HepG2 (cell line): ENCODE results near the gene SHISA4. TPM values are rescaled to one million over a fixed set of nuclear protein-coding genes. Genes with fewer than 3 reads are reported as not detected.

Source experiments
- ATAC-seq: fragments of 200-7000 bp; cut with Tn5 transposase; 3 replicates; pipeline ENCODE4 v1.9.1; 2020; ENCODE audit warnings: mild to moderate bottlenecking, moderate library complexity
- BruUV-seq: library from RNA; stranded (reverse); fragments of 400-500 nt; replicated peaks from 2 replicates; lab custom pipeline; 2021; lab: Mats Ljungman, UMichigan
- CTCF ChIA-PET: fragments of 300-600 bp; formaldehyde crosslinking; extraction: SDS; loops from one replicate; lab custom pipeline; 2021; ENCODE audit warnings: low total read pairs, inconsistent platforms, low intra/inter-chr PET ratio; lab: Yijun Ruan, JAX
- POLR2A ChIA-PET: fragments of 350-600 bp; sonication (Branson Sonifier 250); formaldehyde crosslinking; loops from one replicate; lab custom pipeline; 2020; ENCODE audit warnings: antibody characterized with exemption, inconsistent platforms; lab: Yijun Ruan, JAX
- DNase-seq: peaks from one replicate; pipeline ENCODE4 v3.0.0-alpha.2; 2015; ENCODE audit warnings: low spot score
- FAIRE-seq: peaks from 3 replicates; lab custom pipeline; 2011; peaks lifted over from hg19 to GRCh38; lab: Jason Lieb, UNC
- H2AFZ ChIP-seq: one replicate; pipeline ENCODE4 v1.6.1; 2011; ENCODE audit warnings: low read length, inconsistent platforms
- H3K27ac ChIP-seq: fragments of 300-600 bp; 3 replicates; pipeline ENCODE4 v1.8.0; 2011; ENCODE audit warnings: mixed run types, mild to moderate bottlenecking, mixed read lengths, low read length, inconsistent platforms; ENCODE audit not compliant: insufficient read depth; ENCODE audit errors: extremely low read length
- H3K27me3 ChIP-seq, 2 experiments: fragments of 200-600 bp in 1 of 2; 2 replicates in 1 of 2; 3 replicates in 1 of 2; pipeline versions ENCODE4 v1.6.0 to v1.8.0; 2011; ENCODE audit warnings: low read length in 2 of 2, mild to moderate bottlenecking in 2 of 2, moderate library complexity in 2 of 2, inconsistent platforms in 1 of 2; ENCODE audit not compliant: insufficient read depth in 2 of 2, control insufficient read depth in 1 of 2
- H3K36me3 ChIP-seq, 2 experiments: fragments of 200-600 bp in 1 of 2; replicated peaks in 1 of 2; 2 replicates in 1 of 2; 3 replicates in 1 of 2; pipeline versions ENCODE4 v1.5.1 to v1.8.0; 2011; ENCODE audit warnings: low read length in 2 of 2, inconsistent platforms in 1 of 2; ENCODE audit not compliant: insufficient read depth in 2 of 2, control insufficient read depth in 1 of 2
- H3K4me1 ChIP-seq: 2 replicates; pipeline ENCODE4 v1.5.1; 2012; ENCODE audit warnings: low read length, inconsistent platforms; ENCODE audit not compliant: insufficient read depth
- H3K4me2 ChIP-seq: 2 replicates; pipeline ENCODE4 v1.6.0; 2011; ENCODE audit warnings: low read depth, low read length, inconsistent platforms
- H3K4me3 ChIP-seq, 3 experiments: fragments of 200-600 bp in 1 of 3; sonication (generic), shearing (Covaris generic) in 1 of 3; replicated peaks in 1 of 3; 2 replicates each; pipeline ENCODE4 v1.5.1; 2011 to 2016; ENCODE audit warnings: low read length in 3 of 3, inconsistent platforms in 2 of 3, low read depth in 2 of 3, mild to moderate bottlenecking in 2 of 3, control low read depth in 1 of 3, mixed read lengths in 1 of 3; ENCODE audit not compliant: insufficient read depth in 1 of 3
- H3K79me2 ChIP-seq: one replicate; pipeline ENCODE4 v1.6.1; 2011; ENCODE audit warnings: low read length, inconsistent platforms; ENCODE audit not compliant: insufficient read depth
- H3K9ac ChIP-seq: 2 replicates; pipeline ENCODE4 v1.6.0; 2011; ENCODE audit warnings: mild to moderate bottlenecking, low read depth, low read length, inconsistent platforms; ENCODE audit not compliant: insufficient read depth
- H3K9me3 ChIP-seq: 2 replicates; pipeline ENCODE4 v1.5.1; 2012; ENCODE audit warnings: mild to moderate bottlenecking, low read length
- H4K20me1 ChIP-seq: 2 replicates; pipeline ENCODE4 v1.6.0; 2011; ENCODE audit warnings: inconsistent platforms, mild to moderate bottlenecking, low read length, moderate library complexity; ENCODE audit not compliant: insufficient read depth
- ETS1 ChIP-seq: sonication (generic); formaldehyde crosslinking; IDR thresholded peaks from 2 replicates; pipeline ENCODE4 v1.4.0; 2020; ENCODE audit warnings: missing genetic modification reagents
- HNRNPLL ChIP-seq: fragments of 200-400 bp; formaldehyde crosslinking; IDR thresholded peaks from 2 replicates; pipeline ENCODE4 v1.6.1; 2017; ENCODE audit warnings: mild to moderate bottlenecking, low read depth, low read length; ENCODE audit not compliant: poor library complexity, severe bottlenecking
- HOXD1 ChIP-seq: sonication (generic); formaldehyde crosslinking; IDR thresholded peaks from 2 replicates; pipeline ENCODE4 v1.5.0; 2020; ENCODE audit warnings: missing genetic modification reagents
- RFX1 ChIP-seq: fragments of 450-650 bp; IDR thresholded peaks from 2 replicates; pipeline ENCODE4 v1.6.1; 2017
- SIN3B ChIP-seq: fragments of 150-350 bp; IDR thresholded peaks from 2 replicates; pipeline ENCODE4 v1.6.1; 2014; ENCODE audit warnings: low read length
- ZBTB42 ChIP-seq: sonication (generic); formaldehyde crosslinking; IDR thresholded peaks from 2 replicates; pipeline ENCODE4 v1.5.0; 2020; ENCODE audit warnings: mild to moderate bottlenecking, missing genetic modification reagents
- ZBTB7A ChIP-seq: sonication (generic); formaldehyde crosslinking; IDR thresholded peaks from 2 replicates; pipeline ENCODE4 v1.8.0; 2022; ENCODE audit warnings: mild to moderate bottlenecking, missing genetic modification reagents
- WGBS: methylation state at CpG from one replicate; pipeline ENCODE4 v1.1.6; 2017; ENCODE audit warnings: low lambda C conversion rate; 5-methylcytosine and 5-hydroxymethylcytosine counted together
- in situ Hi-C: cut with HindIII; loops from 2 replicates; pipeline ENCODE4 v1.10.0; 2017; ENCODE audit warnings: low pct_unique_long_range_greater_than_20kb; ENCODE audit not compliant: extremely low pct_ligation_motif_present
- intact Hi-C: fragments of 100-400 bp; cut with micrococcal nuclease; formaldehyde crosslinking; loops from one replicate; pipeline ENCODE4 v1.10.0; 2022; ENCODE audit not compliant: unreplicated experiment
- polyA plus RNA-seq, 8 experiments: library from polyadenylated mRNA; depleted of rRNA in 3 of 8; stranded (reverse) in 7 of 8; unstranded in 1 of 8; fragments of >200 nt; fragmentation: Illumina TruSeq in 4 of 8; extraction: Trizol in 4 of 8; gene quantifications; 2 replicates each; pipeline versions ENCODE4 v1.2.1 to v1.2.3, GENCODE V29; 2011 to 2016; ENCODE audit warnings: low read depth in 4 of 8, missing spikeins in 1 of 8, mixed read lengths in 1 of 8; ENCODE audit not compliant: insufficient read depth in 1 of 8
- total RNA-seq, 5 experiments: library from RNA; depleted of rRNA; stranded (reverse); fragments of >200 nt; fragmentation: Illumina TruSeq; extraction: Trizol; gene quantifications; 2 replicates each; pipeline ENCODE4 v1.2.3, GENCODE V29; 2016; ENCODE audit warnings: low read depth in 1 of 5
- TF ChIP-seq, protein P1 (sequence below): sonication (generic); formaldehyde crosslinking; IDR thresholded peaks from 2 replicates; pipeline ENCODE4 v1.4.0; 2020; ENCODE audit warnings: missing genetic modification reagents

SHISA4 gene
- total and polyA plus RNA-seq, 2 of the 13 experiments (the other 11 are each of a cell fraction or from before 2014, with no cell fraction given): 0.51 to 1.0 TPM

DNA sequence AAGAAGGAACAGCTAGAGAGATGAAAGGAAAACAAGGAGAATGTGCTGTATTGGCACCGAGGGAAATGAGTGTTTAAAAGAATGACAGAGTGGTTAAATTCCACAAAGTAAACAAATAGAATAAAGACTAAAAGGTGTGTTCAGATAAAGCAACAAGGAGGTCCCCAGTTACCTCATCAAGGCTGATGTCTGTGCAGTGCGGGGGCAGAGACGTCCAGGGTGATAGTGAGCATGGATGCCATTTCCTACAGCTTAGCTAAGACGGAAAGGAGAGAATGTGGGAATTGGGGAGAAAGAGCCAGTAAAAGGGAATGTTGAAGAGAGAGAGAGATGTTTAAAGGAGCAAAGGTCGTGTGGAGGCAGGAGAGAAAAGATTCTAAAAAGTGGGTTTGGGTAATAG is 42.1 kb downstream of the SHISA4 start:
- Histone ChIP-seq H3K9me3 (no peaks in the 10 kb centered on the region), H3K79me2 (no peaks in the 10 kb centered on the region), H2AFZ (no peak overlapping the region), H3K27me3 (no peaks in the 10 kb centered on the region; a peak in 1 of 5 replicates), H3K36me3 (no peaks in the 10 kb centered on the region), H3K4me3 (no peak overlapping the region), H3K4me2 (no peak overlapping the region), H3K27ac (no peak overlapping the region), H3K4me1 (peaks cover 15% of the 10 kb centered on the region), H4K20me1 (no peaks in the 10 kb centered on the region), H3K9ac (no peak overlapping the region)
- WGBS: 16% methylated on average over 5 of the region's 5 CpGs
- FAIRE-seq (no peak), ATAC-seq (no peak), DNase-seq (no peak)
- TF ChIP-seq RFX1: no peak
- no peak for TF ChIP-seq ETS1 (CRISPR knock-in tag)
- TF ChIP-seq HNRNPLL: no peak
- no peak for TF ChIP-seq SIN3B
- no peak for TF ChIP-seq HOXD1
- TF ChIP-seq, protein P1, sequence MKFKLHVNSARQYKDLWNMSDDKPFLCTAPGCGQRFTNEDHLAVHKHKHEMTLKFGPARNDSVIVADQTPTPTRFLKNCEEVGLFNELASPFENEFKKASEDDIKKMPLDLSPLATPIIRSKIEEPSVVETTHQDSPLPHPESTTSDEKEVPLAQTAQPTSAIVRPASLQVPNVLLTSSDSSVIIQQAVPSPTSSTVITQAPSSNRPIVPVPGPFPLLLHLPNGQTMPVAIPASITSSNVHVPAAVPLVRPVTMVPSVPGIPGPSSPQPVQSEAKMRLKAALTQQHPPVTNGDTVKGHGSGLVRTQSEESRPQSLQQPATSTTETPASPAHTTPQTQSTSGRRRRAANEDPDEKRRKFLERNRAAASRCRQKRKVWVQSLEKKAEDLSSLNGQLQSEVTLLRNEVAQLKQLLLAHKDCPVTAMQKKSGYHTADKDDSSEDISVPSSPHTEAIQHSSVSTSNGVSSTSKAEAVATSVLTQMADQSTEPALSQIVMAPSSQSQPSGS: no peak
- TF ChIP-seq ZBTB7A (CRISPR knock-in tag): no peak
- no peak for TF ChIP-seq ZBTB42 (CRISPR knock-in tag)
- no TSS peak for BruUV-seq
- POLR2A ChIA-PET: no interaction called here
- in situ Hi-C loops: no loop called here
- CTCF ChIA-PET: no interaction called here
- intact Hi-C loops: no loop called here
